ENCODE results near the gene OLFML2A. TPM values are rescaled to one million over a fixed set of nuclear protein-coding genes. Genes with fewer than 3 reads are reported as not detected.
A peak's percentile ranks its signal among the peaks of the same experiment; 100 is the strongest.
"Not testable (repeated sequence)": the region's sequence is repeated elsewhere in the genome, so short reads cannot be mapped to it uniquely, and the experiment has no call there.

OLFML2A gene
- total and polyA plus RNA-seq, 2 donors from 2014 or later: 5.1 to 12.2 TPM

GRCh38 chr9:124831642-124832364 lies 54.9 kb downstream of the OLFML2A start:
- Histone ChIP-seq H3K27me3 (ENCODE audit: control insufficient read depth, insufficient read depth, low read length) (no peaks in the 10 kb centered on the region), H3K4me1 (ENCODE audit: control insufficient read depth in 2 of 3, insufficient read depth in 2 of 3, low read depth in 1 of 3, low read length in 3 of 3) (peaks cover 0 to 14% (median 9%) of the 10 kb centered on the region in 3 donors), H3K4me3 (ENCODE audit: low read length in 3 of 3) (no peak overlapping the region), H3K9ac (ENCODE audit: low read length in 3 of 3) (no peak overlapping the region), H3K27ac (ENCODE audit: low read depth in 2 of 2, low read length in 2 of 2) (no peak overlapping the region), H3K36me3 (ENCODE audit: control insufficient read depth in 2 of 3, insufficient read depth in 3 of 3, low read length in 3 of 3) (no peaks in the 10 kb centered on the region), H3K9me3 (ENCODE audit: control insufficient read depth in 2 of 3, insufficient read depth in 1 of 3, low read length in 3 of 3) (no peaks in the 10 kb centered on the region)
- intact Hi-C loops (cut with DNase I): no loop called here
- DNase-seq: peak in 1 of 5 donors; percentile 59
- TF ChIP-seq CTCF (IDR thresholded peaks at IDR 0.05; ENCODE audit: borderline replicate concordance, extremely low read depth, insufficient read depth): no peak
- no peak for FAIRE-seq

- DNase-seq: peak in 1 of 5 donors; percentile 58
- intact Hi-C loops (cut with DNase I): no loop called here
- no peaks in the 10 kb centered on the region for H3K27me3 ChIP-seq (ENCODE audit: control insufficient read depth, insufficient read depth, low read length)
- H3K9me3 ChIP-seq (ENCODE audit: control insufficient read depth in 2 of 3, insufficient read depth in 1 of 3, low read length in 3 of 3): no peaks in the 10 kb centered on the region
- no peak overlapping the region for H3K27ac ChIP-seq (ENCODE audit: low read depth in 2 of 2, low read length in 2 of 2)
- TF ChIP-seq CTCF (IDR thresholded peaks at IDR 0.05; ENCODE audit: borderline replicate concordance, extremely low read depth, insufficient read depth): no peak
- peaks cover 0 to 14% (median 9%) of the 10 kb centered on the region in 3 donors for H3K4me1 ChIP-seq (ENCODE audit: control insufficient read depth in 2 of 3, insufficient read depth in 2 of 3, low read depth in 1 of 3, low read length in 3 of 3)
- H3K36me3 ChIP-seq (ENCODE audit: control insufficient read depth in 2 of 3, insufficient read depth in 3 of 3, low read length in 3 of 3): no peaks in the 10 kb centered on the region
- no peak overlapping the region for H3K4me3 ChIP-seq (ENCODE audit: low read length in 3 of 3)
- H3K9ac ChIP-seq (ENCODE audit: low read length in 3 of 3): no peak overlapping the region
- no peak for FAIRE-seq
Measured at GRCh38 chr9:124834591-124834990, 57.7 kb downstream of the OLFML2A start.

DNA sequence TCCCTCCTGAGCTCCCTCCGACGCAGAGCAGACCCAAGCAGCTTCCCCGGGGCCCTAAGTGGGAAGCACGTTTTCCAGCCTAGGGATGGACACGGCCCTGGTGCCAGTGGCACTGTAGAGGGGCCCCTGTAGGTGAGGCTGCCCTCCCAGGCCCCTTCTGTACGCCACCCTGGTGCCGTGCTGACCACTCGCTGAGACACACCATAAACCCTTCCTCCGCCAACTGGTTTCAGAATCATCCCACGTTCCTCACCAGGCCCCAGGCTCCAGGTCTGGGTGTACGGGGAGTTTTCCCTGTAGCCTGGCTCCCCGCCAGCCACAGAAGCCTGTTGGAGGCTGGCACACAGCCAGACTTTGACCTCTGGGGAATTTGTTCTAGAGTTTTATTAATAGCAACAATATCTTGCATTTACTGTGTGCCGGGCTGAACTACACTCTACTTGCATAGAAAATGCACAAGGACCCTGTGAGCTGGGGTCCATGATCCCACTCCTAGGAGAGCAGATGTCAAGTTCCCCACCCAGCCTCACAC lies 58.2 kb downstream of the OLFML2A start:
- H3K4me3 ChIP-seq (ENCODE audit: low read length in 3 of 3): peak overlapping the region in 1 of 3 donors; percentile 32
- peak overlapping the region in 1 of 2 donors; percentile 32 for H3K27ac ChIP-seq (ENCODE audit: low read depth in 2 of 2, low read length in 2 of 2)
- no peak for TF ChIP-seq CTCF (IDR thresholded peaks at IDR 0.05; ENCODE audit: borderline replicate concordance, extremely low read depth, insufficient read depth)
- H3K36me3 ChIP-seq (ENCODE audit: control insufficient read depth in 2 of 3, insufficient read depth in 3 of 3, low read length in 3 of 3): no peaks in the 10 kb centered on the region
- intact Hi-C loops (cut with DNase I): no loop called here
- H3K9me3 ChIP-seq (ENCODE audit: control insufficient read depth in 2 of 3, insufficient read depth in 1 of 3, low read length in 3 of 3): no peaks in the 10 kb centered on the region
- FAIRE-seq (no peak), DNase-seq (peak; percentile 66 to 87 (median 84))
- H3K4me1 ChIP-seq (ENCODE audit: control insufficient read depth in 2 of 3, insufficient read depth in 2 of 3, low read depth in 1 of 3, low read length in 3 of 3): peaks cover 0 to 14% (median 9%) of the 10 kb centered on the region in 3 donors
- no peak overlapping the region for H3K9ac ChIP-seq (ENCODE audit: low read length in 3 of 3)
- H3K27me3 ChIP-seq (ENCODE audit: control insufficient read depth, insufficient read depth, low read length): no peaks in the 10 kb centered on the region

DNA sequence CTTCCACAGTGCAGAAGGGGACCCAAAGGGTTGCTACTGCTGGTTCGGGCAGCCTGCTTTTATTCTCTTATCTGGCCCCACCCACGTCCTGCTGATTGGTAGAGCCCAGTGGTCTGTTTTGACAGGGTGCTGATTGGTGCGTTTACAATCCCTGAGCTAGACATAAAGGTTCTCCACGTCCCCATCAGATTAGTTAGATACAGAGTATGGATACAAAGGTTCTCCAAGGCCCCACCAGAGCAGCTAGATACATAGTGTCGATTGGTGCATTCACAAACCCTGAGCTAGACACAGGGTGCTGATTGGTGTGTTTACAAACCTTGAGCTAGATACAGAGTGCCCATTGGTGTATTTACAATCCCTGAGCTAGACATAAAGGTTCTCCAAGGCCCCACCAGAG lies 61.2 kb downstream of the OLFML2A start:
- intact Hi-C loops (cut with DNase I); H3K27me3 ChIP-seq (ENCODE audit: control insufficient read depth, insufficient read depth, low read length); H3K9me3 ChIP-seq (ENCODE audit: control insufficient read depth in 2 of 3, insufficient read depth in 1 of 3, low read length in 3 of 3); DNase-seq; FAIRE-seq; H3K4me3 ChIP-seq (ENCODE audit: low read length in 3 of 3); H3K27ac ChIP-seq (ENCODE audit: low read depth in 2 of 2, low read length in 2 of 2); H3K36me3 ChIP-seq (ENCODE audit: control insufficient read depth in 2 of 3, insufficient read depth in 3 of 3, low read length in 3 of 3); H3K9ac ChIP-seq (ENCODE audit: low read length in 3 of 3): not testable (repeated sequence)
- peaks cover 0 to 12% (median 9%) of the 10 kb centered on the region in 3 donors for H3K4me1 ChIP-seq (ENCODE audit: control insufficient read depth in 2 of 3, insufficient read depth in 2 of 3, low read depth in 1 of 3, low read length in 3 of 3)

GRCh38 chr9:124838567-124839275 lies 61.8 kb downstream of the OLFML2A start:
- H3K36me3 ChIP-seq (ENCODE audit: control insufficient read depth in 2 of 3, insufficient read depth in 3 of 3, low read length in 3 of 3); H3K27me3 ChIP-seq (ENCODE audit: control insufficient read depth, insufficient read depth, low read length); FAIRE-seq; H3K27ac ChIP-seq (ENCODE audit: low read depth in 2 of 2, low read length in 2 of 2); H3K9me3 ChIP-seq (ENCODE audit: control insufficient read depth in 2 of 3, insufficient read depth in 1 of 3, low read length in 3 of 3); H3K4me3 ChIP-seq (ENCODE audit: low read length in 3 of 3); intact Hi-C loops (cut with DNase I); H3K9ac ChIP-seq (ENCODE audit: low read length in 3 of 3): not testable (repeated sequence)
- peaks cover 0 to 12% (median 9%) of the 10 kb centered on the region in 3 donors for H3K4me1 ChIP-seq (ENCODE audit: control insufficient read depth in 2 of 3, insufficient read depth in 2 of 3, low read depth in 1 of 3, low read length in 3 of 3)
- DNase-seq: peak in 1 of 5 donors; percentile 58

All from kidney (tissue), 14 donors.